ENCODE data around the gene TMEM191B.
"Not testable (repeated sequence)": the region's sequence is repeated elsewhere in the genome, so short reads cannot be mapped to it uniquely, and the experiment has no call there.

GRCh38 chr22:18528597-18529415 lies 1.2 kb downstream of the TMEM191B start:
- not testable (repeated sequence) for TF ChIP-seq EZH2 (IDR thresholded peaks at IDR 0.05; ENCODE audit: insufficient read depth, low read length)
- TF ChIP-seq, protein P1, sequence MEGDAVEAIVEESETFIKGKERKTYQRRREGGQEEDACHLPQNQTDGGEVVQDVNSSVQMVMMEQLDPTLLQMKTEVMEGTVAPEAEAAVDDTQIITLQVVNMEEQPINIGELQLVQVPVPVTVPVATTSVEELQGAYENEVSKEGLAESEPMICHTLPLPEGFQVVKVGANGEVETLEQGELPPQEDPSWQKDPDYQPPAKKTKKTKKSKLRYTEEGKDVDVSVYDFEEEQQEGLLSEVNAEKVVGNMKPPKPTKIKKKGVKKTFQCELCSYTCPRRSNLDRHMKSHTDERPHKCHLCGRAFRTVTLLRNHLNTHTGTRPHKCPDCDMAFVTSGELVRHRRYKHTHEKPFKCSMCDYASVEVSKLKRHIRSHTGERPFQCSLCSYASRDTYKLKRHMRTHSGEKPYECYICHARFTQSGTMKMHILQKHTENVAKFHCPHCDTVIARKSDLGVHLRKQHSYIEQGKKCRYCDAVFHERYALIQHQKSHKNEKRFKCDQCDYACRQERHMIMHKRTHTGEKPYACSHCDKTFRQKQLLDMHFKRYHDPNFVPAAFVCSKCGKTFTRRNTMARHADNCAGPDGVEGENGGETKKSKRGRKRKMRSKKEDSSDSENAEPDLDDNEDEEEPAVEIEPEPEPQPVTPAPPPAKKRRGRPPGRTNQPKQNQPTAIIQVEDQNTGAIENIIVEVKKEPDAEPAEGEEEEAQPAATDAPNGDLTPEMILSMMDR (IDR thresholded peaks at IDR 0.05; ENCODE audit: insufficient read depth, low read depth, low read length), result not testable (repeated sequence)
